Measurements from ENCODE around the gene KDR. TPM values are rescaled to one million over a fixed set of nuclear protein-coding genes. Genes with fewer than 3 reads are reported as not detected.
A peak's percentile ranks its signal among the peaks of the same experiment; 100 is the strongest.

The KDR gene
- total RNA-seq, 6 experiments from 2014 or later = 7.9 to 22.4 (median 11.7) TPM

DNA sequence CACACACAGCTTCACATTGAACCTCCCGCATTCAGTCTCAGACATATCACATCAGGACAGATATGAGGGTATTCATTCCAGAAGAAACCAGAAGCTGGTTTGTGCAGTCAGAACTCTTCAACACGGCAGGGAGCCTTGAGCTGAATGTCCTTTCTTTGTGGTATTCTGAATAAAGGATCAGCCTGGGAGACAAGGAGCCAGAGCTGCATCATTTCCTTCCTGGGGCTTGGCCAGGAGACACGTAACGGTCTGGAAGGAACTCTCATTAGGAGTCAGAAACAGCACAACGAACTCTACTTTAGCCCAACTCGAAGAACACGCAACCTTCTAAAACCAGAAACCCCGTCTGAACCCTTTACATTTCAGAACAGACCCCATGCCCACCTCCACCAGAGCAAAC, 46.4 kb downstream of the KDR start:
- Histone ChIP-seq H3K9me3 (no peaks in the 10 kb centered on the region), H3K27ac (peak overlapping the region in 2 of 3 donors; percentile 21 to 24), H3K36me3 (no peaks in the 10 kb centered on the region), H3K4me3 (no peak overlapping the region), H3K27me3 (no peaks in the 10 kb centered on the region), H3K4me1 (no peaks in the 10 kb centered on the region)
- intact Hi-C loops (cut with DNase I) = no loop called here
- TF ChIP-seq POLR2A (IDR thresholded peaks at IDR 0.05) = no peak
- TF ChIP-seq, protein P1, sequence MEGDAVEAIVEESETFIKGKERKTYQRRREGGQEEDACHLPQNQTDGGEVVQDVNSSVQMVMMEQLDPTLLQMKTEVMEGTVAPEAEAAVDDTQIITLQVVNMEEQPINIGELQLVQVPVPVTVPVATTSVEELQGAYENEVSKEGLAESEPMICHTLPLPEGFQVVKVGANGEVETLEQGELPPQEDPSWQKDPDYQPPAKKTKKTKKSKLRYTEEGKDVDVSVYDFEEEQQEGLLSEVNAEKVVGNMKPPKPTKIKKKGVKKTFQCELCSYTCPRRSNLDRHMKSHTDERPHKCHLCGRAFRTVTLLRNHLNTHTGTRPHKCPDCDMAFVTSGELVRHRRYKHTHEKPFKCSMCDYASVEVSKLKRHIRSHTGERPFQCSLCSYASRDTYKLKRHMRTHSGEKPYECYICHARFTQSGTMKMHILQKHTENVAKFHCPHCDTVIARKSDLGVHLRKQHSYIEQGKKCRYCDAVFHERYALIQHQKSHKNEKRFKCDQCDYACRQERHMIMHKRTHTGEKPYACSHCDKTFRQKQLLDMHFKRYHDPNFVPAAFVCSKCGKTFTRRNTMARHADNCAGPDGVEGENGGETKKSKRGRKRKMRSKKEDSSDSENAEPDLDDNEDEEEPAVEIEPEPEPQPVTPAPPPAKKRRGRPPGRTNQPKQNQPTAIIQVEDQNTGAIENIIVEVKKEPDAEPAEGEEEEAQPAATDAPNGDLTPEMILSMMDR (IDR thresholded peaks at IDR 0.05) = no peak
- 40% methylated on average over 3 of the region's 8 CpGs for WGBS (ENCODE audit: insufficient coverage, low coverage, low lambda C conversion rate, missing lambda C conversion rate)
- peak; percentile 61 to 84 (median 72) for ATAC-seq
- DNase-seq = peak in 2 of 3 donors; percentile 47 to 49

DNA sequence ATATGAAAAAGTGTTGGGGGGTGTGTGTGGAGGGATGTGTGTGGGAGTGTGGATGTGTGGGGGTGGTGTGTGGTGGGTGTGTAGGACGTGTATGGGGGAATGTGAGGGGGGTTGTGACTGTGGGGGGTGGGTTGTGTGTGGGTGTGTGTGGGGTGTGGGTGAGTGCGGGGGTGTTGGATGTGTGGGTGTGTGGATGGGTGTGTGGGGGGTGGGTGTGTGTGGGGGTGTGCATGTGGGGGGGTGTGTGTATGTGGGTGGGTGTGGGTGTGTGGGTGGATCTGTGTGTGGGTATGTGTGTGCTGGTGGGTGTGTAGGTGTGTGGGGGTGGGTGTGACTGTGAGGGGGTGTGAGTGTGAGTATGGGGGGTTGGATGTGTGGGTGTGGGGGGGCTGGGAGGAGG, 47.8 kb downstream of the KDR start:
- H3K27ac ChIP-seq = no peak overlapping the region
- no peak for DNase-seq
- no peaks in the 10 kb centered on the region for H3K27me3 ChIP-seq
- WGBS (ENCODE audit: insufficient coverage, low coverage, low lambda C conversion rate, missing lambda C conversion rate) = 55% methylated on average over 2 of the region's 2 CpGs
- TF ChIP-seq, protein P1 (IDR thresholded peaks at IDR 0.05) = no peak
- H3K9me3 ChIP-seq = no peaks in the 10 kb centered on the region
- intact Hi-C loops (cut with DNase I) = no loop called here
- no peak overlapping the region for H3K4me3 ChIP-seq
- H3K36me3 ChIP-seq = no peaks in the 10 kb centered on the region
- no peak for ATAC-seq
- no peaks in the 10 kb centered on the region for H3K4me1 ChIP-seq

DNA sequence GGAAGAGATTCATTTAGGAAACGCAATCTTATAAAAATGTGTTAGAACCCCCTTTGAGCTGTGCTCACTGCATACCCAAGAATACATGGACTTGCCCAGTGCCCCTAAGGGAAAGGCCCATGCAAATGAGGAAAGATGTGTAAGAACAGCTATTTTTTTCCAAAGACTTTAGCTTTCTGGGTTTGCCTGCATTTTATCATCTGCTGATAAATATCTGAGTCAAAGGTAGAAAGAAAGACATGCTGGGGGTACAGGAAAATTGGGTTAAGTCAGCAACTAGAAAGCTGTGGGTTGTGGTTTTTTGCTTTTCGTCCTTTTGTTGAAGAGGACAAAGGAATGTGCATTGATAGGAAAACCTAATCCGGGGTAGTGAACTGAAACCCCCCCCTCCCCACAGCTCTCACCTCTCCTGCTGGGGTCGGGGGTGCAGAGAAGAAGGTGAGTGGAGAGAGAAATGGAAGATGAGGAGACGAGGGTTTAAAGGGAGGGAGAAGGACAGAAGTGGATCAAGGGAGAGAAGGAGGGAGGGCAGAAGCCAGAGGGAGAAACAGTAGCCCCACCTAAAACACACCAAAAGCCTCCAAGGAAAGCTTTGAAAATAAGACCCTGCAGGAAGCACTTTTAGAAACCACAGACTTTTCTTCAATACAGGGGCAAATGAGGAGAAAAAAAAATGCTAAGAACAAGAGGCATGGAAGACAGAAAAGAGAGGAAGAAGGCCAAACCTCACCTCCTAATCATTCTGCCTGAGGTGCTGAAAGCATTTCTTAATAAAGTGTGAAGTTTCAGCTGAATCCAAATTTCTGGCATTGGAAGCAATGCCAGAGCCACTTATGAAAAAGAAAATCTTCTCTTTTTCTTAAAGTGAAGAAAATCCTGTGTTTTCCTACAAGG, 49.3 kb downstream of the KDR start:
- ATAC-seq (no peak), DNase-seq (no peak)
- H3K4me1 ChIP-seq = no peaks in the 10 kb centered on the region
- no peak overlapping the region for H3K4me3 ChIP-seq
- H3K9me3 ChIP-seq = no peaks in the 10 kb centered on the region
- no peaks in the 10 kb centered on the region for H3K27me3 ChIP-seq
- 16% methylated on average over 5 of the region's 5 CpGs for WGBS (ENCODE audit: insufficient coverage, low coverage, low lambda C conversion rate, missing lambda C conversion rate)
- TF ChIP-seq, protein P1 (IDR thresholded peaks at IDR 0.05) = no peak
- no peak for TF ChIP-seq POLR2A (IDR thresholded peaks at IDR 0.05)
- no peak overlapping the region for H3K27ac ChIP-seq
- no peaks in the 10 kb centered on the region for H3K36me3 ChIP-seq
- intact Hi-C loops (cut with DNase I) = no loop called here

DNA sequence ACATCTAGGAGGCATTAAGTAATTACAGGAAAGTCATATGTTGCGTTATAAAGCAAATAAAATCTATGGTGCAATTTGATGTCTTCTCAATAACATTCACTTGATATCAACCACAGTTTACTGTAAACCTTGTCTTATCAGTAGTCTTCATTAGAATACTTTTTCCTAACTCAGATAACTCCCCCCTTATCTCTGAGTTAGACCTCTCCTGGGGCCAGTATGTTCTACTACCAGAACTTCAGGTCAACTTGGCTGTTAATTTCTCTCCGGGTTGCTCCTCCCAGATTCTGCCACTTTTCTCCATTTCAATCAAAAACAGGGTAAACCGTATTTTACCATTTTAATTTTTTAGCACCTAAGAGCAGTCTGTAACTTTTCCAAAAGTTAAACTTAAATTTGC, 50.0 kb downstream of the KDR start:
- ATAC-seq = no peak
- Histone ChIP-seq H3K27ac (no peak overlapping the region), H3K36me3 (no peaks in the 10 kb centered on the region), H3K9me3 (no peaks in the 10 kb centered on the region), H3K4me3 (no peak overlapping the region), H3K27me3 (no peaks in the 10 kb centered on the region), H3K4me1 (no peaks in the 10 kb centered on the region)
- WGBS (ENCODE audit: insufficient coverage, low coverage, low lambda C conversion rate, missing lambda C conversion rate) = 42% methylated on average over 3 of the region's 3 CpGs
- no peak for DNase-seq
- TF ChIP-seq POLR2A (IDR thresholded peaks at IDR 0.05) = no peak
- TF ChIP-seq, protein P1 (IDR thresholded peaks at IDR 0.05) = no peak
- intact Hi-C loops (cut with DNase I) = no loop called here
